ENCODE measurements around the gene EXOC4. TPM values are rescaled to one million over a fixed set of nuclear protein-coding genes. Genes with fewer than 3 reads are reported as not detected.

Gene EXOC4
- total RNA-seq, 3 donors from 2014 or later = 63.9 to 90.2 (median 89.5) TPM

GRCh38 chr7:133497061-133497460 is 244.2 kb downstream of the EXOC4 start:
- intact Hi-C loops (cut with DNase I, micrococcal nuclease) = no loop called here
- Histone ChIP-seq H3K36me3 (ENCODE audit: low read depth) (no peaks in the 10 kb centered on the region), H3K9me3 (no peaks in the 10 kb centered on the region), H3K4me3 (no peak overlapping the region), H3K4me1 (ENCODE audit: low read depth) (no peaks in the 10 kb centered on the region)
- ATAC-seq = no peak
- DNase-seq = no peak
- no peak for TF ChIP-seq CTCF (IDR thresholded peaks at IDR 0.05)

DNA sequence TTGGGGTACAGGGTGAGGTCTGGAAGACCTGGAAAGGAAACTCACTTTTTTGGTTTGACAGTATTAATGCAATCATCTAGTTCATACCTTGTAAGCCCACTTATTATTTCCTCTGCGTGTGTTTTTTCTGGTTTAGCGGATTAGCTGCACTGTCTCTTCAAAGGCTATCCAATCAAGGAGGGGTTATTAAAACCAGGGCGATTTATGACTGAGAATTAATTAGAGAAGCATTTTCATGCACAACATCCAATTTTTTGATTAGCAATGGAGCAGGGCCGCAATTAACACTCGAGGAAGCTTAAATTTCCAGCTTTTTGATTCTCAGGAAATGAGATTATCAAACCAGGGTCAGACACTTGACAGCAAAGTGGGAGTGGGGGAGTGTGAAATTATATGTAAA is 248.9 kb downstream of the EXOC4 start:
- no peaks in the 10 kb centered on the region for H3K4me1 ChIP-seq (ENCODE audit: low read depth)
- no peaks in the 10 kb centered on the region for H3K9me3 ChIP-seq
- no peak for TF ChIP-seq CTCF (IDR thresholded peaks at IDR 0.05)

GRCh38 chr7:133502498-133502897 is 249.6 kb downstream of the EXOC4 start:
- TF ChIP-seq CTCF (IDR thresholded peaks at IDR 0.05) = no peak

More for the DNA sequence above, 248.9 kb downstream of the EXOC4 start:
- DNase-seq (no peak), ATAC-seq (no peak)
- Histone ChIP-seq H3K36me3 (ENCODE audit: low read depth) (no peaks in the 10 kb centered on the region), H3K4me3 (no peak overlapping the region)
- intact Hi-C loops (cut with DNase I, micrococcal nuclease) = no loop called here

GRCh38 chr7:133502972-133503371 is 250.1 kb downstream of the EXOC4 start:
- H3K36me3 ChIP-seq (ENCODE audit: low read depth) = no peaks in the 10 kb centered on the region
- no peaks in the 10 kb centered on the region for H3K9me3 ChIP-seq
- no peak for ATAC-seq
- no peak overlapping the region for H3K4me3 ChIP-seq
- intact Hi-C loops (cut with DNase I, micrococcal nuclease) = no loop called here
- TF ChIP-seq CTCF (IDR thresholded peaks at IDR 0.05) = no peak
- DNase-seq = no peak
- H3K4me1 ChIP-seq (ENCODE audit: low read depth) = no peaks in the 10 kb centered on the region

More at GRCh38 chr7:133502498-133502897, 249.6 kb downstream of the EXOC4 start:
- Histone ChIP-seq H3K9me3 (no peaks in the 10 kb centered on the region), H3K4me1 (ENCODE audit: low read depth) (no peaks in the 10 kb centered on the region), H3K36me3 (ENCODE audit: low read depth) (no peaks in the 10 kb centered on the region), H3K4me3 (no peak overlapping the region)
- intact Hi-C loops (cut with DNase I, micrococcal nuclease) = no loop called here
- no peak for ATAC-seq
- no peak for DNase-seq

DNA sequence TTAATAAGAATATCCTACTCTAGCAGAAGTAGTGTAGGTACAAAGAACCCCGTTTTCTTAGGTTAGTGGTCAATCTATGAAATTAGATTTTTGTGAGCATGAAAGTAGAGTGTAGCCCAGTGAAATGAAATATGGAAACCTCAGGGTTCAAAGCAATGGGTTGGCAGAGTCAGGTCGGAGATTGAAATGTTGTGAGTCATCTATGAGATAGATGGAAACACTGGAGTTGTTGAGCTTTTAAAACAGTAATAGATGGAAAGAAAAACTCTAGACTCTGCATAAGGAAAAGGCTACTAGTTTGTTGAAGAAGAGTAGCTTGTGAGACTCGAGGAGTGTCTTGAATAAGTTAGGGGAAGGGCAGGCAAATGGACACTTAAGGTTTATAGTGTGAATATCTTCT is 251.9 kb downstream of the EXOC4 start:
- Histone ChIP-seq H3K36me3 (ENCODE audit: low read depth) (no peaks in the 10 kb centered on the region), H3K4me3 (no peak overlapping the region), H3K4me1 (ENCODE audit: low read depth) (no peaks in the 10 kb centered on the region), H3K9me3 (no peaks in the 10 kb centered on the region)
- intact Hi-C loops (cut with DNase I, micrococcal nuclease) = no loop called here
- ATAC-seq (no peak), DNase-seq (no peak)
- no peak for TF ChIP-seq CTCF (IDR thresholded peaks at IDR 0.05)

- intact Hi-C loops (cut with DNase I, micrococcal nuclease) = no loop called here
- no peak overlapping the region for H3K4me3 ChIP-seq
- DNase-seq = no peak
- H3K9me3 ChIP-seq = no peaks in the 10 kb centered on the region
- H3K4me1 ChIP-seq (ENCODE audit: low read depth) = no peaks in the 10 kb centered on the region
- no peaks in the 10 kb centered on the region for H3K36me3 ChIP-seq (ENCODE audit: low read depth)
- ATAC-seq = no peak
- no peak for TF ChIP-seq CTCF (IDR thresholded peaks at IDR 0.05)
Observed at GRCh38 chr7:133509822-133510221, 256.9 kb downstream of the EXOC4 start.

All from mucosa of descending colon (tissue), 3 donors.